Heart left ventricle (tissue), 13 donors: Measurements from ENCODE around the gene DHX8.

Source experiments
- POLR2A ChIP-seq, 2 donors: fragments of 450-650 bp; IDR thresholded peaks; one replicate each; pipeline ENCODE4 v1.6.1; 2017; ENCODE audit warnings: antibody characterized with exemption in 2 of 2, mild to moderate bottlenecking in 2 of 2, moderate library complexity in 2 of 2
- TF ChIP-seq, protein P1 (sequence below), 12 donors: fragments of 200-600 bp; sonication (generic) in 4 of 12; IDR thresholded peaks; one replicate each; pipeline versions ENCODE4 v1.5.0 to v1.8.0; 2018 to 2022; ENCODE audit warnings: antibody characterized with exemption in 12 of 12, mild to moderate bottlenecking in 5 of 12
- donor health status: ischemic (EF 13 %, LVEDD 7.1; RV severe dilation, severe dysfunction).
- donor health status: DM: no; HTN: yes; CAD: no.
- donor health status: DM: no; HTN: no; CAD: no.
- donor health status: ischemic (EF 25% LVEDD 6.9; RV normal size, moderate dysfunction).
- donor health status: ischemic (EF 25% LVEDD 5.7; RV mildly dilated, moderate dysfunction).
- donor health status: ischemic (EF 35%, LVEDD 5.7; RV mildly dilated, moderate dysfunction).
- donor health status: nonischemic (EF 11% LVEDD 7.7; RV severe dilation, severe dysfunction).
- donor health status: DM: yes; HTN: yes; CAD: no.
- donor health status: PGD.
- donor health status: ischemic (EF 29% LVEDD 5.4; RV normal size, mild dysfunction).
- donor health status: nonischemic (EF 23%, LVEDD 6.1; RV moderate dilation, normal function).

GRCh38 chr17:43547659-43548256, 64.0 kb downstream of the DHX8 start:
- TF ChIP-seq, protein P1, sequence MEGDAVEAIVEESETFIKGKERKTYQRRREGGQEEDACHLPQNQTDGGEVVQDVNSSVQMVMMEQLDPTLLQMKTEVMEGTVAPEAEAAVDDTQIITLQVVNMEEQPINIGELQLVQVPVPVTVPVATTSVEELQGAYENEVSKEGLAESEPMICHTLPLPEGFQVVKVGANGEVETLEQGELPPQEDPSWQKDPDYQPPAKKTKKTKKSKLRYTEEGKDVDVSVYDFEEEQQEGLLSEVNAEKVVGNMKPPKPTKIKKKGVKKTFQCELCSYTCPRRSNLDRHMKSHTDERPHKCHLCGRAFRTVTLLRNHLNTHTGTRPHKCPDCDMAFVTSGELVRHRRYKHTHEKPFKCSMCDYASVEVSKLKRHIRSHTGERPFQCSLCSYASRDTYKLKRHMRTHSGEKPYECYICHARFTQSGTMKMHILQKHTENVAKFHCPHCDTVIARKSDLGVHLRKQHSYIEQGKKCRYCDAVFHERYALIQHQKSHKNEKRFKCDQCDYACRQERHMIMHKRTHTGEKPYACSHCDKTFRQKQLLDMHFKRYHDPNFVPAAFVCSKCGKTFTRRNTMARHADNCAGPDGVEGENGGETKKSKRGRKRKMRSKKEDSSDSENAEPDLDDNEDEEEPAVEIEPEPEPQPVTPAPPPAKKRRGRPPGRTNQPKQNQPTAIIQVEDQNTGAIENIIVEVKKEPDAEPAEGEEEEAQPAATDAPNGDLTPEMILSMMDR (IDR thresholded peaks at IDR 0.05) = no peak
- TF ChIP-seq POLR2A (IDR thresholded peaks at IDR 0.05) = no peak
